ENCODE results near the gene ATP5PO.
A peak's percentile ranks its signal among the peaks of the same experiment; 100 is the strongest.
"Not testable (repeated sequence)": the region's sequence is repeated elsewhere in the genome, so short reads cannot be mapped to it uniquely, and the experiment has no call there.

Gene ATP5PO

GRCh38 chr21:33940164-33940880 is 24.7 kb upstream of the ATP5PO start:
- no peak for DNase-seq

- no peak for DNase-seq
Observed at GRCh38 chr21:33939226-33939625, 23.6 kb upstream of the ATP5PO start.

GRCh38 chr21:33938381-33938780 is 22.8 kb upstream of the ATP5PO start:
- DNase-seq: no peak

- no peak for DNase-seq
Observed at GRCh38 chr21:33937931-33938339, 22.3 kb upstream of the ATP5PO start.

- no peak for DNase-seq
Observed at GRCh38 chr21:33937146-33937545, 21.5 kb upstream of the ATP5PO start.

- no peak for DNase-seq
Observed at GRCh38 chr21:33936301-33937038, 20.9 kb upstream of the ATP5PO start.

GRCh38 chr21:33932731-33933130 is 17.1 kb upstream of the ATP5PO start:
- DNase-seq: no peak

- DNase-seq: no peak
Observed at GRCh38 chr21:33931799-33932390, 16.3 kb upstream of the ATP5PO start.

- not testable (repeated sequence) for DNase-seq
Observed at GRCh38 chr21:33931052-33931798, 15.6 kb upstream of the ATP5PO start.

- not testable (repeated sequence) for DNase-seq
Observed at GRCh38 chr21:33926248-33926647, 10.6 kb upstream of the ATP5PO start.

- no peak for DNase-seq
Observed at GRCh38 chr21:33924766-33925100, 9.1 kb upstream of the ATP5PO start.

- DNase-seq: peak; percentile 74
Observed at GRCh38 chr21:33924079-33924765, 8.6 kb upstream of the ATP5PO start.

GRCh38 chr21:33917421-33917820 is 1.8 kb upstream of the ATP5PO start:
- no peak for DNase-seq

GRCh38 chr21:33916200-33916567 is 580 bp upstream of the ATP5PO start:
- no peak for DNase-seq

GRCh38 chr21:33914188-33914587 is 1.4 kb downstream of the ATP5PO start:
- DNase-seq: no peak

GRCh38 chr21:33909756-33910155 is 5.8 kb downstream of the ATP5PO start:
- no peak for DNase-seq

GRCh38 chr21:33908760-33909159 is 6.8 kb downstream of the ATP5PO start:
- no peak for DNase-seq

- no peak for DNase-seq
Observed at GRCh38 chr21:33904041-33904440, 11.6 kb downstream of the ATP5PO start.

- DNase-seq: no peak
Observed at GRCh38 chr21:33902349-33902748, 13.3 kb downstream of the ATP5PO start.

GRCh38 chr21:33901412-33902288 is 14.0 kb downstream of the ATP5PO start:
- no peak for DNase-seq

- DNase-seq: no peak
Observed at GRCh38 chr21:33899199-33899598, 16.4 kb downstream of the ATP5PO start.

GRCh38 chr21:33898586-33898985 is 17.0 kb downstream of the ATP5PO start:
- DNase-seq: no peak
